D721Med (cell line): ENCODE results near the gene ZNF354C.

Experiments
- DNase-seq: peaks from one replicate; pipeline ENCODE4 v3.0.0; 2011; ENCODE audit warnings: low spot score; ENCODE audit not compliant: insufficient read length
- FAIRE-seq: peaks from 2 replicates; lab custom pipeline; 2011; peaks lifted over from hg19 to GRCh38; lab: Jason Lieb, UNC
- CTCF ChIP-seq: IDR thresholded peaks from 2 replicates; pipeline ENCODE4 v1.5.1; 2012; ENCODE audit warnings: mild to moderate bottlenecking, control low read depth; ENCODE audit not compliant: insufficient read depth; ENCODE audit errors: missing control alignments

The ZNF354C gene

GRCh38 chr5:179123491-179124272 lies 63.5 kb downstream of the ZNF354C start:
- FAIRE-seq, result no peak
- DNase-seq, result no peak
- TF ChIP-seq CTCF, result no peak

GRCh38 chr5:179124273-179124852 lies 64.2 kb downstream of the ZNF354C start:
- TF ChIP-seq CTCF, result no peak
- FAIRE-seq (no peak), DNase-seq (no peak)

GRCh38 chr5:179124853-179125788 lies 64.9 kb downstream of the ZNF354C start:
- TF ChIP-seq CTCF, result no peak
- FAIRE-seq (no peak), DNase-seq (no peak)

- DNase-seq, result no peak
- no peak for FAIRE-seq
- TF ChIP-seq CTCF, result no peak
Observed at GRCh38 chr5:179125789-179126505, 65.8 kb downstream of the ZNF354C start.

GRCh38 chr5:179126506-179126991 lies 66.4 kb downstream of the ZNF354C start:
- DNase-seq (no peak), FAIRE-seq (no peak)
- TF ChIP-seq CTCF, result no peak

- DNase-seq, result no peak
- TF ChIP-seq CTCF, result no peak
Observed at GRCh38 chr5:179127136-179128040, 67.2 kb downstream of the ZNF354C start.

More at GRCh38 chr5:179127136-179128040, 67.2 kb downstream of the ZNF354C start:
- FAIRE-seq, result no peak
